Type B pancreatic cell (in vitro differentiated cells): ENCODE measurements around the gene BBOX1. TPM values are rescaled to one million over a fixed set of nuclear protein-coding genes. Genes with fewer than 3 reads are reported as not detected.

ENCODE experiments used
- DNase-seq: peaks from one replicate; pipeline ENCODE4 v3.0.0; 2021; ENCODE audit warnings: mixed read lengths; ENCODE audit not compliant: unreplicated experiment; ENCODE audit errors: extremely low spot score
- H3K27ac Mint-ChIP-seq: 2 replicates; pipeline ENCODE4 v1.8.0; 2021; ENCODE audit warnings: mild to moderate bottlenecking, mixed read lengths
- H3K27me3 Mint-ChIP-seq: 2 replicates; pipeline ENCODE4 v1.8.0; 2021; ENCODE audit warnings: mixed read lengths
- H3K36me3 Mint-ChIP-seq: 2 replicates; pipeline ENCODE4 v1.8.0; 2021; ENCODE audit warnings: mixed read lengths
- H3K4me1 Mint-ChIP-seq: one replicate; pipeline ENCODE4 v1.8.0; 2021; ENCODE audit warnings: mixed read lengths; ENCODE audit not compliant: unreplicated experiment
- H3K4me3 Mint-ChIP-seq: 2 replicates; pipeline ENCODE4 v1.8.0; 2021; ENCODE audit warnings: mild to moderate bottlenecking, mixed read lengths
- H3K9me3 Mint-ChIP-seq: 2 replicates; pipeline ENCODE4 v1.8.0; 2021; ENCODE audit warnings: mixed read lengths
- CTCF ChIP-seq: fragments of 200-600 bp; sonication (generic); conservative IDR thresholded peaks from 2 replicates; pipeline ENCODE4 v1.5.0; 2021; ENCODE audit warnings: antibody characterized with exemption, mild to moderate bottlenecking
- total RNA-seq: library from RNA; stranded (reverse); gene quantifications from 2 replicates; pipeline ENCODE4 v1.2.1, GENCODE V29; 2021; ENCODE audit warnings: low replicate concordance

BBOX1 gene
- total RNA-seq, 1 donor from 2014 or later = 0.27 TPM

- Mint-ChIP-seq H3K36me3 (peaks cover 3% of the 10 kb centered on the region), H3K4me1 (no peaks in the 10 kb centered on the region), H3K27ac (no peak overlapping the region), H3K4me3 (no peak overlapping the region), H3K9me3 (peaks cover 3% of the 10 kb centered on the region), H3K27me3 (no peaks in the 10 kb centered on the region)
- DNase-seq = no peak
- TF ChIP-seq CTCF = no peak
Observed at GRCh38 chr11:27111896-27112295, 71.3 kb downstream of the BBOX1 start.

- no peak for DNase-seq
- H3K4me1 Mint-ChIP-seq = no peaks in the 10 kb centered on the region
- H3K27me3 Mint-ChIP-seq = no peaks in the 10 kb centered on the region
- H3K4me3 Mint-ChIP-seq = no peak overlapping the region
- H3K9me3 Mint-ChIP-seq = peaks cover 3% of the 10 kb centered on the region
- no peak overlapping the region for H3K27ac Mint-ChIP-seq
- H3K36me3 Mint-ChIP-seq = peaks cover 3% of the 10 kb centered on the region
- TF ChIP-seq CTCF = no peak
Observed at GRCh38 chr11:27112946-27113345, 72.3 kb downstream of the BBOX1 start.

GRCh38 chr11:27115051-27115650 lies 74.5 kb downstream of the BBOX1 start:
- no peak for TF ChIP-seq CTCF
- H3K9me3 Mint-ChIP-seq = peaks cover 3% of the 10 kb centered on the region
- no peak for DNase-seq
- H3K4me3 Mint-ChIP-seq = no peak overlapping the region
- no peaks in the 10 kb centered on the region for H3K27me3 Mint-ChIP-seq
- no peak overlapping the region for H3K27ac Mint-ChIP-seq
- peaks cover 3% of the 10 kb centered on the region for H3K36me3 Mint-ChIP-seq
- H3K4me1 Mint-ChIP-seq = no peaks in the 10 kb centered on the region

GRCh38 chr11:27116684-27117083 lies 76.1 kb downstream of the BBOX1 start:
- DNase-seq = no peak
- Mint-ChIP-seq H3K27me3 (no peaks in the 10 kb centered on the region), H3K4me1 (no peaks in the 10 kb centered on the region), H3K27ac (no peak overlapping the region), H3K4me3 (no peak overlapping the region), H3K9me3 (peaks cover 3% of the 10 kb centered on the region), H3K36me3 (peaks cover 3% of the 10 kb centered on the region)
- no peak for TF ChIP-seq CTCF

- no peak for DNase-seq
- no peak for TF ChIP-seq CTCF
- H3K9me3 Mint-ChIP-seq = peaks cover 3% of the 10 kb centered on the region
- no peaks in the 10 kb centered on the region for H3K4me1 Mint-ChIP-seq
- no peak overlapping the region for H3K27ac Mint-ChIP-seq
- H3K36me3 Mint-ChIP-seq = peaks cover 3% of the 10 kb centered on the region
- no peak overlapping the region for H3K4me3 Mint-ChIP-seq
- no peaks in the 10 kb centered on the region for H3K27me3 Mint-ChIP-seq
Observed at GRCh38 chr11:27118371-27118770, 77.8 kb downstream of the BBOX1 start.

- Mint-ChIP-seq H3K4me1 (no peaks in the 10 kb centered on the region), H3K27me3 (no peaks in the 10 kb centered on the region), H3K36me3 (peaks cover 3% of the 10 kb centered on the region), H3K9me3 (peaks cover 3% of the 10 kb centered on the region), H3K4me3 (no peak overlapping the region), H3K27ac (no peak overlapping the region)
- no peak for DNase-seq
- TF ChIP-seq CTCF = no peak
Observed at GRCh38 chr11:27118949-27119348, 78.3 kb downstream of the BBOX1 start.
